Brain microvascular endothelial cell (primary cell): ENCODE measurements around the gene C2orf81.

Source experiments
- DNase-seq: peaks from one replicate; pipeline ENCODE4 v3.0.0-alpha.2; 2020
- H3K27ac ChIP-seq: fragments of 250-450 bp; sonication (Bioruptor Pico); 2 replicates; pipeline ENCODE4 v1.5.1; 2020; ENCODE audit warnings: mild to moderate bottlenecking, moderate library complexity
- H3K27me3 ChIP-seq: fragments of 250-450 bp; sonication (Bioruptor Pico); replicated peaks from 2 replicates; pipeline ENCODE4 v1.5.1; 2020; ENCODE audit warnings: mild to moderate bottlenecking
- H3K36me3 ChIP-seq: fragments of 250-450 bp; sonication (Bioruptor Pico); replicated peaks from 2 replicates; pipeline ENCODE4 v1.5.1; 2020; ENCODE audit warnings: mild to moderate bottlenecking
- H3K4me3 ChIP-seq: 2 replicates; pipeline ENCODE4 v1.5.1; 2011; ENCODE audit warnings: low read depth, mild to moderate bottlenecking, control low read depth, low read length, moderate library complexity
- CTCF ChIP-seq: IDR thresholded peaks from 2 replicates; pipeline ENCODE4 v1.5.1; 2011; ENCODE audit warnings: low read depth, mild to moderate bottlenecking, moderate library complexity, low read length, control low read depth, inconsistent platforms; ENCODE audit errors: missing control alignments
- in situ Hi-C: cut with HindIII; loops from 2 replicates; pipeline ENCODE4 v1.10.0; 2017; ENCODE audit warnings: low sequenced_read_pairs, low pct_ligation_motif_present

The C2orf81 gene

DNA sequence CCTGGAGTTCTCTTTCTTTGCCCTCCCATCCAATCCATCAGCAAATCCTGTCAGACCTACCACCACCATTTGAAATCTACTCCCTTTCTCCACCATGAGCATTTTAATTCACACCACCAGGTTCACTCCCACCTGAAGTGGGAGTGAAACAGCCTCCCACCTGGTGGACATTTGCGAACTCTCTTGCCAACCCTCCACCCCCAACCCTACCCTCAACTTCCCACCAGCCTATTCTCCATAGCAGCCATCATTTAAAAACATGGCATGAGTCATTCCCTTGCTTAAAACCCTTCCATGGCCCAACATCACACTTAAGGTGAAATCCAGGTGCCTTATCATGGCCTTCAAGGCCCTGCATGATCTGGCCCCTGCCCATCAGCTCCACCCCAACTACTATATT is 16.8 kb upstream of the C2orf81 start:
- TF ChIP-seq CTCF, result no peak
- H3K4me3 ChIP-seq, result no peak overlapping the region
- no peak overlapping the region for H3K27ac ChIP-seq
- DNase-seq, result no peak
- H3K27me3 ChIP-seq, result no peaks in the 10 kb centered on the region
- no peaks in the 10 kb centered on the region for H3K36me3 ChIP-seq
- in situ Hi-C loops, result no loop called here

DNA sequence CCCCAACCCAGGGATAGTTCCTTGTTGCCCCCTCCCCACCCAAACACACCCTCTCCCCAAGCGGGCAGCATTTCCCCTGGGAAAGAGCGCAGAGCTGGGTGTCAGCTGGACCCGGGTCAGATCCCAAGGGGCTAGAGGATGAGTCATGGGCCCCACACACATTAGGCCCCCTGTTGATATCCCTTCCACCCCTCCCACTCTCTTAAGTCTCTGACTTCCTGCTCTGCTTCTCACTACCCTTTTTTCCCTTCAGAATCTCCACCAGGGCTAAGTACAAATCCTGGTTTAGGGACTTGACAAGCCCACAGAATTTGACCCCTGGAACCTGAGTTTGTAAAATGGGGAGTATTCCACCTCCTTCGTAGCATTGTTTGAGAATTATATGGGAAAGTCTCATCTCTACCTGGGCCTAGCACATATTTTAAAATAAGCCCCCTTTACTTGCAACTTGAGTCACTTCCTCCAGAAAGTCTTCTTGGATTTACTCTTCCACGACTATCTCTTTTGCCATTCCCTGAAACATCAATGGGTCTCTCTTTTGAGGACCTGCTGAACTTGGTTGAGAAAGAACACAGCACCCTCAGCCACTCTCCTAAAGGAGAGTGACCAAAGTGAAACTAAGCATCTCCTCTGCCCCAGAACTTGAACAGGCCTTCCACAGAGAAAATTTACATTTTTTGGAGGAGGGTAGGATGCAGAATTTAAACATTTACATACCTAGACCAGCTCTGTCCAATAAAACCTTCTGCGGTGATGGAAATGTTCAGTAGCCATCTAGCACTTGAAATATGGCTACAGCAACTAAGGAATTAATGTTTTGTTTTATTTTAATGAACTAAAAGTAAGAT is 15.7 kb upstream of the C2orf81 start:
- Histone ChIP-seq H3K4me3 (no peak overlapping the region), H3K36me3 (no peaks in the 10 kb centered on the region), H3K27me3 (no peaks in the 10 kb centered on the region), H3K27ac (no peak overlapping the region)
- peak; percentile 48 for DNase-seq
- in situ Hi-C loops, result no loop called here
- TF ChIP-seq CTCF, result no peak

DNA sequence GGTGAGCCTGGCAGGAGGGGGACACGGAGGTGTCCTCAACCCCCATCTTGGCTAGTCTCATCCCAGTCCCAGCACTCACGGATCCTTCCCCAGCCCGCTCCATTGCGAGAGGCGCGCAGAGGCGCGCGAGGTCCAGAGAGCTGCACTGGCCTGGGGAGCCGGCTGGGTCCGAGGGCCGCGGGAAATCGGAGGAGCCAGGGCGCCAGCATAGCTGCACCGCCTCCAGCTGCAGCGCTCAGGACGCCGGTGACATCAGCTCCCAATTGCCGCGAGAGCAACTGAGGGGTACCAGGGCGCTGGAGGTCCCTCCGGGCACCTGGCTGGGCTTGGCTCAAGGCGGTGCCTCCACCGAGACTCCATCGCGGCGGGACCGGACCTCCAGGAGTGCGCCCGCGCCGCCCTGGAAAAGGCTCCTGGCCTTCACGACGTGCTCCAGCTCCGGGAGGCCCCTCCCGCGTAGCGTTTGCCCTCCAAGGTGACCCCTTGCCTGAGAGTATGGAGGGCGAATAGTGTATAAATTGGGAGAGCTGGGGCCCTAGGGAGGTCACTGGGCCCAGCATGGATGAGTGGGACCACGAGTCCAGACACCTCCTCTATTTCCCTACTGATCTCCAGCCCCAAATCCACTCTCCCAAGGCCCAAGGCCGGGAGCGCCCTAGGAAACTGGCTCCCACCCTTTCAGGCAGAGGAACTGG is 14.8 kb upstream of the C2orf81 start:
- in situ Hi-C loops, result no loop called here
- no peak for TF ChIP-seq CTCF
- Histone ChIP-seq H3K4me3 (peak overlapping the region; percentile 15), H3K27ac (no peak overlapping the region), H3K36me3 (peaks cover 2% of the 10 kb centered on the region), H3K27me3 (no peaks in the 10 kb centered on the region)
- DNase-seq, result no peak

- in situ Hi-C loops, result no loop called here
- Histone ChIP-seq H3K36me3 (peaks cover 32% of the 10 kb centered on the region), H3K4me3 (no peak overlapping the region), H3K27me3 (no peaks in the 10 kb centered on the region), H3K27ac (no peak overlapping the region)
- no peak for TF ChIP-seq CTCF
- no peak for DNase-seq
Measured at GRCh38 chr2:74430502-74430901, 9.1 kb upstream of the C2orf81 start.

GRCh38 chr2:74429487-74430451 is 8.3 kb upstream of the C2orf81 start:
- no peak overlapping the region for H3K4me3 ChIP-seq
- H3K27ac ChIP-seq, result no peak overlapping the region
- H3K36me3 ChIP-seq, result peaks cover 37% of the 10 kb centered on the region
- no peak for DNase-seq
- no peaks in the 10 kb centered on the region for H3K27me3 ChIP-seq
- TF ChIP-seq CTCF, result no peak
- in situ Hi-C loops, result no loop called here
